ENCODE measurements around the gene SPESP1. TPM values are rescaled to one million over a fixed set of nuclear protein-coding genes. Genes with fewer than 3 reads are reported as not detected.

Gene SPESP1
- total and polyA plus RNA-seq, 9 of the 15 experiments (the other 6 are each of a cell fraction or from before 2014, with no cell fraction given) = not detected

DNA sequence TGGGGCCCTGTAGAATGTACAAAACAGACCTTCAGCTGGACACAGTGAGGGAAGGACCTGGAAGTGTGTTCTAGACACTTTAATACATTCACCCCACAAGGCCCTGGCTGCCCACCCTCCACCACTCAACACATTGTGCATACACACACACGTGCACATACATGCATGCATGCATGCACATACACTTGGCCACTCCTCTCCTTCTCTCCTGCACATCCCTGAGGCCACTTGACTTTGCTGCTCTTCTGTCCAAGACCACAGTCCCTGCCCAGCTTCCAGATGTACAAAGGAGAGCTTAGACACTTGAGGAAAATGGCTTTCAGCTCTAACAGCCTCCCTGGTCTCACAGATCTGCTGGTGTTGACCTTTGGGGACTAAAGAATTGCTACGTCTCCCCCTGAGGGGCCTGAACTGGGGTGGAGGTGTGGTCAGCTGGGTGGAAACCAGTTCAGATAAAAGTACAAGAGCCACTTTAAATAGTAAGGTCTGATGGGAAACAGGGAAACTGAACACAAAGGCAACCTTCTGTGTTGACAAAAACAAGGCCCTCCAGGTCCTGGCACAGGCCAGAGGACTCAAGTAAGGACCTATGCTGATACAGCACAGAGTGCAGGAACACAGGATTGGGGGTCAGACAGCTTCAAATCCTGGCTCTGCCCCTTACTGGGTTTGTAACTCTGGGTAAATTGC lies 59.4 kb downstream of the SPESP1 start:
- no peak for FAIRE-seq
- no peak overlapping the region for H3K9ac ChIP-seq (ENCODE audit: insufficient read depth in 1 of 2, low read depth in 2 of 2, low read length in 2 of 2)
- no peaks in the 10 kb centered on the region for H3K79me2 ChIP-seq (ENCODE audit: control insufficient read depth, insufficient read depth, low read length)
- no peak overlapping the region; the same call in 1 of the 2 replicates for H3K4me2 ChIP-seq (ENCODE audit: insufficient read depth, low read length)
- peaks cover 32 to 50% of the 10 kb centered on the region in 2 experiments for H3K4me1 ChIP-seq (replicated peaks in 1 of 2; ENCODE audit: control insufficient read depth in 2 of 2, insufficient read depth in 2 of 2, low read length in 2 of 2)
- no peak for ATAC-seq
- H3K9me1 ChIP-seq (ENCODE audit: control insufficient read depth, insufficient read depth, low read length) = no peaks in the 10 kb centered on the region
- peaks cover 6% of the 10 kb centered on the region; the same call in 1 of the 2 replicates for H4K20me1 ChIP-seq (replicated peaks; ENCODE audit: control insufficient read depth, insufficient read depth, low read length)
- no peak overlapping the region for H3K27ac ChIP-seq (ENCODE audit: extremely low read depth, low read depth, low read length)
- no peaks in the 10 kb centered on the region for H3K27me3 ChIP-seq (ENCODE audit: control insufficient read depth in 2 of 2, insufficient read depth in 2 of 2, low read length in 2 of 2)
- no peak overlapping the region for H3K4me3 ChIP-seq
- BruUV-seq (replicated peaks) = no TSS peak
- 0 out of 2 replicates have a peak, but pooled peaks have one; percentile 30 for TF ChIP-seq FOXP1 (CRISPR knock-in tag; IDR thresholded peaks at IDR 0.05)
- TF ChIP-seq, protein P1, sequence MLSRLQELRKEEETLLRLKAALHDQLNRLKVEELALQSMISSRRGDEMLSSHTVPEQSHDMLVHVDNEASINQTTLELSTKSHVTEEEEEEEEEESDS (CRISPR knock-in tag; IDR thresholded peaks at IDR 0.05) = no peak
- CTCF ChIA-PET (ENCODE audit: low intra/inter-chr PET ratio) = no interaction called here
- intact Hi-C loops (cut with micrococcal nuclease) (no loop called here), in situ Hi-C loops (cut with MboI) (no loop called here)
- POLR2A ChIA-PET = interaction anchor here (0.6 to 1.5 kb wide), 2 partner anchors 8 to 186 kb away, joined by 3 to 6 read pairs; no protein-coding TSS in a partner anchor
- 0 out of 2 replicates have a peak overlapping the region, but pooled peaks have one; percentile 25 for H2AFZ ChIP-seq (ENCODE audit: low read depth, low read length)
- DNase-seq (ENCODE audit: extremely low read depth in 1 of 4, low spot score in 3 of 4) = no peak
- H3K36me3 ChIP-seq (ENCODE audit: control insufficient read depth, insufficient read depth, low read length) = no peaks in the 10 kb centered on the region
- no peaks in the 10 kb centered on the region for H3K9me3 ChIP-seq (replicated peaks; ENCODE audit: control insufficient read depth, insufficient read depth, low read depth, low read length)
- WGBS (ENCODE audit: insufficient coverage, low coverage, missing lambda C conversion rate) = 30% methylated on average over 2 of the region's 2 CpGs

DNA sequence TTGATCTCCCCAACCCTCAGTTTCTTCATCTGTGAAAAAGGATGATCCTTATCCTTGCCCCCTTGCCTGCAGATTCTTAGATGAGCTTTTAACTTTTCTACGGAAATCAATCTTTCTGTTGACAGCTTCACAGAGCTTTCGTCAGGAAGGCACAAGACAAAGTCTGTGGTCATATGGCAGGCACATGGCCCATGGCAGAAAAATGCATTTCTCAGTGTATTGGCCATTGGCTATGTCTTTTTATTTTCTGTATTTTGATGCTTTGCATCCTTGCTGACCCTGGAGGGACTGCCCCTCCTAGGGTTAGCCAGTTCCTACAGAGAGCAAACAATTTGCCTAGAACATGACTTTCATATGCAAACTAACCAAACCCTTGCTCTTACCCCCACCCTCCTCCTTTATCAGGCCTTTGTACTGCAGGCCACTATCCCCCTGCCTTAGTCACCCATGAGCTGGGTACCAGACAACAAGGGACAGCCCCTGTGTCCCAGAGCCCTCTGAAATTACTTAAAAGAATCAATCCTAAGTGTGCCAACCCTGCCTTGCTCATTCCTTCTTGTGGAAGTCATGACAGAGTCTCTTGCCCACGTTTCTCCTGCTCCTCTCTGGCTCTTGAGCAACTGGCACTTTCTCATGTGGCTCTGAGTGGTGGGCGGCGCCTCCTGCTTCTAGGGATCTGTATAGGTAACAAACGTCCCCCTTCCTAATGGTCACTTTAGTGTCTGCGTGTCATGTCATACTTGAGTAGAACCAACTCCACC lies 60.1 kb downstream of the SPESP1 start:
- POLR2A ChIA-PET = interaction anchor here (0.6 to 1.5 kb wide), 4 partner anchors 7 to 282 kb away, joined by 3 to 6 read pairs (median 3); no protein-coding TSS in a partner anchor
- no TSS peak for BruUV-seq (replicated peaks)
- TF ChIP-seq, protein P2, sequence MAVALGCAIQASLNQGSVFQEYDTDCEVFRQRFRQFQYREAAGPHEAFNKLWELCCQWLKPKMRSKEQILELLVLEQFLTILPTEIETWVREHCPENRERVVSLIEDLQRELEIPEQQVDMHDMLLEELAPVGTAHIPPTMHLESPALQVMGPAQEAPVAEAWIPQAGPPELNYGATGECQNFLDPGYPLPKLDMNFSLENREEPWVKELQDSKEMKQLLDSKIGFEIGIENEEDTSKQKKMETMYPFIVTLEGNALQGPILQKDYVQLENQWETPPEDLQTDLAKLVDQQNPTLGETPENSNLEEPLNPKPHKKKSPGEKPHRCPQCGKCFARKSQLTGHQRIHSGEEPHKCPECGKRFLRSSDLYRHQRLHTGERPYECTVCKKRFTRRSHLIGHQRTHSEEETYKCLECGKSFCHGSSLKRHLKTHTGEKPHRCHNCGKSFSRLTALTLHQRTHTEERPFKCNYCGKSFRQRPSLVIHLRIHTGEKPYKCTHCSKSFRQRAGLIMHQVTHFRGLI (CRISPR knock-in tag; IDR thresholded peaks at IDR 0.05) = no peak
- TF ChIP-seq, protein P3, sequence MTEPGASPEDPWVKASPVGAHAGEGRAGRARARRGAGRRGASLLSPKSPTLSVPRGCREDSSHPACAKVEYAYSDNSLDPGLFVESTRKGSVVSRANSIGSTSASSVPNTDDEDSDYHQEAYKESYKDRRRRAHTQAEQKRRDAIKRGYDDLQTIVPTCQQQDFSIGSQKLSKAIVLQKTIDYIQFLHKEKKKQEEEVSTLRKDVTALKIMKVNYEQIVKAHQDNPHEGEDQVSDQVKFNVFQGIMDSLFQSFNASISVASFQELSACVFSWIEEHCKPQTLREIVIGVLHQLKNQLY (CRISPR knock-in tag; conservative IDR thresholded peaks at IDR 0.05) = no peak
- TF ChIP-seq THRAP3 (IDR thresholded peaks at IDR 0.05; ENCODE audit: borderline replicate concordance) (no peak), ETS2 (tag; IDR thresholded peaks at IDR 0.05; ENCODE audit: borderline replicate concordance, poor library complexity, severe bottlenecking) (no peak), ZFX (CRISPR knock-in tag; IDR thresholded peaks at IDR 0.05) (no peak), HNRNPLL (IDR thresholded peaks at IDR 0.05; ENCODE audit: low read depth, low read length, poor library complexity, severe bottlenecking) (no peak)

More for the DNA sequence above, 60.1 kb downstream of the SPESP1 start:
- Histone ChIP-seq H3K4me1 (replicated peaks in 1 of 2; ENCODE audit: control insufficient read depth in 2 of 2, insufficient read depth in 2 of 2, low read length in 2 of 2) (peaks cover 25 to 42% of the 10 kb centered on the region in 2 experiments), H3K27ac (ENCODE audit: extremely low read depth, low read depth, low read length) (no peak overlapping the region), H4K20me1 (replicated peaks; ENCODE audit: control insufficient read depth, insufficient read depth, low read length) (peaks cover 6% of the 10 kb centered on the region; the same call in 1 of the 2 replicates), H3K27me3 (ENCODE audit: control insufficient read depth in 2 of 2, insufficient read depth in 2 of 2, low read length in 2 of 2) (no peaks in the 10 kb centered on the region), H3K4me2 (ENCODE audit: insufficient read depth, low read length) (no peak overlapping the region; the same call in 1 of the 2 replicates), H2AFZ (ENCODE audit: low read depth, low read length) (no peak overlapping the region), H3K36me3 (ENCODE audit: control insufficient read depth, insufficient read depth, low read length) (no peaks in the 10 kb centered on the region), H3K9me3 (replicated peaks; ENCODE audit: control insufficient read depth, insufficient read depth, low read depth, low read length) (no peaks in the 10 kb centered on the region), H3K9ac (ENCODE audit: insufficient read depth in 1 of 2, low read depth in 2 of 2, low read length in 2 of 2) (no peak overlapping the region), H3K79me2 (ENCODE audit: control insufficient read depth, insufficient read depth, low read length) (no peaks in the 10 kb centered on the region), H3K4me3 (no peak overlapping the region), H3K9me1 (ENCODE audit: control insufficient read depth, insufficient read depth, low read length) (no peaks in the 10 kb centered on the region)
- in situ Hi-C loops (cut with MboI) (no loop called here), intact Hi-C loops (cut with micrococcal nuclease) (no loop called here)
- no peak for ATAC-seq
- DNase-seq (ENCODE audit: extremely low read depth in 1 of 4, low spot score in 3 of 4) = peak in 2 of 4 experiments; percentile 23 to 29
- peak; percentile 11 for FAIRE-seq
- 51% methylated on average over 7 of the region's 7 CpGs for whole genome bisulfite sequencing (ENCODE audit: insufficient coverage, low coverage, missing lambda C conversion rate)
- CTCF ChIA-PET (ENCODE audit: low intra/inter-chr PET ratio) = no interaction called here

Measured in K562 (cell line).